ENCODE data around the gene CYTH1. TPM values are rescaled to one million over a fixed set of nuclear protein-coding genes. Genes with fewer than 3 reads are reported as not detected.

CYTH1 gene
- polyA plus RNA-seq, 1 experiment = 13.7 TPM

DNA sequence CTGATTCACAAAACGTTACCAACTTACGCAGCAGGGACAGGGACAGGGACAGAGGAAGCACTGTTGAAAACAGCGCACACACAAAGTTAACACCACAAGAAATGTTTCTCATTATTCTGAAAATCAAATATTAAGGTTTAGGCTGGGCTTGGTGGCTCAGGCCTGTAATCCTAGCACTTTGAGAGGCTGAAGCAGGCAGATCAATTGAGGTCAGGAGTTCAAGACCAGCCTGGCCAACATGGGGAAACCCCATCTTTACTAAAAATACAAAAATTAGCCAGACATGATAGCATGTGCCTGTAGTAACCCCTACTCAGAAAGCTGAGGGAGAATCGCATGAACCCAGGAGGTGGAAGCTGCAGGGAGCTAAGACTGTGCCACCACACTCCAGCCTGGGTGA is 4.2 kb downstream of the CYTH1 start:
- Histone ChIP-seq H3K9me3 (ENCODE audit: control insufficient read depth, insufficient read depth, low read length) (no peaks in the 10 kb centered on the region), H3K27ac (ENCODE audit: low read depth, low read length) (no peak overlapping the region), H3K4me3 (ENCODE audit: low read depth, low read length) (no peak overlapping the region), H3K27me3 (ENCODE audit: control insufficient read depth, insufficient read depth, low read length) (no peaks in the 10 kb centered on the region)
- no peak for DNase-seq (ENCODE audit: low read depth, low spot score)
- POLR2A ChIA-PET = no interaction called here
- CTCF ChIA-PET = no interaction called here
- TF ChIP-seq, protein P1, sequence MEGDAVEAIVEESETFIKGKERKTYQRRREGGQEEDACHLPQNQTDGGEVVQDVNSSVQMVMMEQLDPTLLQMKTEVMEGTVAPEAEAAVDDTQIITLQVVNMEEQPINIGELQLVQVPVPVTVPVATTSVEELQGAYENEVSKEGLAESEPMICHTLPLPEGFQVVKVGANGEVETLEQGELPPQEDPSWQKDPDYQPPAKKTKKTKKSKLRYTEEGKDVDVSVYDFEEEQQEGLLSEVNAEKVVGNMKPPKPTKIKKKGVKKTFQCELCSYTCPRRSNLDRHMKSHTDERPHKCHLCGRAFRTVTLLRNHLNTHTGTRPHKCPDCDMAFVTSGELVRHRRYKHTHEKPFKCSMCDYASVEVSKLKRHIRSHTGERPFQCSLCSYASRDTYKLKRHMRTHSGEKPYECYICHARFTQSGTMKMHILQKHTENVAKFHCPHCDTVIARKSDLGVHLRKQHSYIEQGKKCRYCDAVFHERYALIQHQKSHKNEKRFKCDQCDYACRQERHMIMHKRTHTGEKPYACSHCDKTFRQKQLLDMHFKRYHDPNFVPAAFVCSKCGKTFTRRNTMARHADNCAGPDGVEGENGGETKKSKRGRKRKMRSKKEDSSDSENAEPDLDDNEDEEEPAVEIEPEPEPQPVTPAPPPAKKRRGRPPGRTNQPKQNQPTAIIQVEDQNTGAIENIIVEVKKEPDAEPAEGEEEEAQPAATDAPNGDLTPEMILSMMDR (IDR thresholded peaks at IDR 0.05; ENCODE audit: low read depth, low read length) = no peak

- TF ChIP-seq, protein P1 (IDR thresholded peaks at IDR 0.05; ENCODE audit: low read depth, low read length) = no peak
- H3K27ac ChIP-seq (ENCODE audit: low read depth, low read length) = no peak overlapping the region
- no peaks in the 10 kb centered on the region for H3K27me3 ChIP-seq (ENCODE audit: control insufficient read depth, insufficient read depth, low read length)
- no peak overlapping the region for H3K4me3 ChIP-seq (ENCODE audit: low read depth, low read length)
- H3K9me3 ChIP-seq (ENCODE audit: control insufficient read depth, insufficient read depth, low read length) = no peaks in the 10 kb centered on the region
- POLR2A ChIA-PET = no interaction called here
- CTCF ChIA-PET = no interaction called here
- no peak for DNase-seq (ENCODE audit: low read depth, low spot score)
Observed at GRCh38 chr17:78774956-78775571, 7.0 kb downstream of the CYTH1 start.

DNA sequence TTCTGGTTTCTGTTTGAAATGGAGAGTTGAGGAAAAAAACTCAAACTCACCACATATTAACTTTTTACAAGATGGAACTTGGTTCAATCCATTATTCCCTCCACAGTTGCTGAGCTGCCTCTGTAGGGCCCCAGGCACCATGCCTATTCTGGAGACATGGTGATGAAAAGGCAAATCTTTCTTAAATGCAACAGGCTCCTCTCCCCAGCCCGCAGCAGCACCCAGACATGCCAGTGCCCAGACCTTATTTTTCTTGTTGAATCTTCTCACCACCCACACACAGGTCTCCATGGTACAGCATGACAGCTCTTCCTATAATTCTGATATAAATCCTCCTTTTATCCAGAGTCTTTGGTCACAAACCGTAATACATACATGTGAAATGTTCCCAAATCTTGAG is 7.6 kb downstream of the CYTH1 start:
- no peak overlapping the region for H3K4me3 ChIP-seq (ENCODE audit: low read depth, low read length)
- CTCF ChIA-PET = no interaction called here
- no peaks in the 10 kb centered on the region for H3K9me3 ChIP-seq (ENCODE audit: control insufficient read depth, insufficient read depth, low read length)
- no peak for DNase-seq (ENCODE audit: low read depth, low spot score)
- POLR2A ChIA-PET = no interaction called here
- H3K27ac ChIP-seq (ENCODE audit: low read depth, low read length) = no peak overlapping the region
- no peaks in the 10 kb centered on the region for H3K27me3 ChIP-seq (ENCODE audit: control insufficient read depth, insufficient read depth, low read length)
- TF ChIP-seq, protein P1 (IDR thresholded peaks at IDR 0.05; ENCODE audit: low read depth, low read length) = no peak

DNA sequence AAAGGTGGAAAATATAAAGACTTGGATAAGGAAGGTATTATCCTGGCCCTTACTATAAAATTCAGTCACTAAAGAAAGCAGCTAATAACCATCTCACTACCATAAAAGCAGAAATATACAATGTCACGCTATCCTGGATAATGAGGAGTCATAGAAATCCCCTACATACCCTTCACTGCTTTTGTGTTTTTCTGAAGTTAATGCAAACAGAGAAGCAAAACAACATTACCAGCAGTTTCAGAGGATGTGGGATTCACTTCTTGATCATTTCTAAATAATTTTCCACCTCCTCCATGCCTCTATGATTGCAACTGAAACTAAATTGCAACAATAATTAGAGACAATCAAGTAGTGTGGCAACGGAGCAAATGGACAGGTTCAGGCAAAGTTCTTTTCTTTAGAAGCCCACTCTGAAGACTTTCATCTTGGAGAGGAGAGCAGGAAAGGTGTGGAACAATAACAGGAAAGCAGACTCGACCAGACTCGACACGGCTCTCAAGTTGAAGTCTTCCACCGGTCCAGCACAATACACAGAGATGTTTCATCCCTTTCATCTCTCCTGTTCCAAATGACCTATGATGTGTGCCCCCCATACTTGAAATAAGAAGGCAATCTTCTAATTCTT is 10.2 kb downstream of the CYTH1 start:
- Histone ChIP-seq H3K27me3 (ENCODE audit: control insufficient read depth, insufficient read depth, low read length) (no peaks in the 10 kb centered on the region), H3K27ac (ENCODE audit: low read depth, low read length) (no peak overlapping the region), H3K9me3 (ENCODE audit: control insufficient read depth, insufficient read depth, low read length) (no peaks in the 10 kb centered on the region), H3K4me3 (ENCODE audit: low read depth, low read length) (no peak overlapping the region)
- ChIA-PET CTCF (no interaction called here), POLR2A (no interaction called here)
- no peak for DNase-seq (ENCODE audit: low read depth, low spot score)
- TF ChIP-seq, protein P1 (IDR thresholded peaks at IDR 0.05; ENCODE audit: low read depth, low read length) = no peak

- no peaks in the 10 kb centered on the region for H3K27me3 ChIP-seq (ENCODE audit: control insufficient read depth, insufficient read depth, low read length)
- no peak overlapping the region for H3K4me3 ChIP-seq (ENCODE audit: low read depth, low read length)
- TF ChIP-seq, protein P1 (IDR thresholded peaks at IDR 0.05; ENCODE audit: low read depth, low read length) = no peak
- POLR2A ChIA-PET = no interaction called here
- CTCF ChIA-PET = interaction anchor here (0.6 to 1.0 kb wide), 3 partner anchors 11 to 521 kb away, joined by 3 to 6 read pairs (median 3); no protein-coding TSS in a partner anchor
- H3K9me3 ChIP-seq (ENCODE audit: control insufficient read depth, insufficient read depth, low read length) = no peaks in the 10 kb centered on the region
- DNase-seq (ENCODE audit: low read depth, low spot score) = no peak
- no peak overlapping the region for H3K27ac ChIP-seq (ENCODE audit: low read depth, low read length)
Observed at GRCh38 chr17:78769196-78769773, 12.8 kb downstream of the CYTH1 start.
